ENCODE results near the gene UMPS. TPM values are rescaled to one million over a fixed set of nuclear protein-coding genes. Genes with fewer than 3 reads are reported as not detected.
"Not testable (repeated sequence)": the region's sequence is repeated elsewhere in the genome, so short reads cannot be mapped to it uniquely, and the experiment has no call there.

UMPS gene
- total and polyA plus RNA-seq, 2 experiments from 2014 or later, result 29.8 to 38.7 TPM

GRCh38 chr3:124779751-124780191 lies 49.5 kb downstream of the UMPS start:
- Histone ChIP-seq H2AFZ (no peak overlapping the region), H3K27ac (peak overlapping the region; percentile 97), H4K20me1 (ENCODE audit: insufficient read depth) (no peaks in the 10 kb centered on the region), H3K4me2 (ENCODE audit: unreplicated experiment) (peak overlapping the region; percentile 67), H3K9me2 (ENCODE audit: insufficient read depth) (no peaks in the 10 kb centered on the region), H3K79me2 (ENCODE audit: insufficient read depth) (peaks cover 60% of the 10 kb centered on the region), H3K27me3 (replicated peaks; ENCODE audit: insufficient read depth) (no peaks in the 10 kb centered on the region), H3F3A (ENCODE audit: insufficient read depth) (peaks cover 5% of the 10 kb centered on the region), H3K36me3 (ENCODE audit: low read depth) (no peaks in the 10 kb centered on the region), H3K9me3 (ENCODE audit: low read depth) (no peaks in the 10 kb centered on the region), H3K4me1 (ENCODE audit: insufficient read depth) (peaks cover 27% of the 10 kb centered on the region), H3K4me3 (no peak overlapping the region), H3K9ac (peak overlapping the region; percentile 79)
- in situ Hi-C loops (cut with MboI), result no loop called here
- no peak for TF ChIP-seq EZH2phosphoT487 (IDR thresholded peaks at IDR 0.05; ENCODE audit: insufficient read depth, low read depth)
- no peak for TF ChIP-seq EZH2 (IDR thresholded peaks at IDR 0.05; ENCODE audit: insufficient read depth, poor library complexity, severe bottlenecking)
- no peak for DNase-seq
- 77 to 86% methylated on average over 7 to 9 of the region's 9 CpGs for WGBS, 2 experiments (ENCODE audit: low coverage in 1 of 2, low lambda C conversion rate in 2 of 2, missing lambda C conversion rate in 2 of 2)

GRCh38 chr3:124780356-124780755 lies 50.1 kb downstream of the UMPS start:
- WGBS, 2 experiments (ENCODE audit: low coverage in 1 of 2, low lambda C conversion rate in 2 of 2, missing lambda C conversion rate in 2 of 2), result 0 to 5% methylated on average over 6 to 8 of the region's 8 CpGs
- no peaks in the 10 kb centered on the region for H3K9me3 ChIP-seq (ENCODE audit: low read depth)
- peaks cover 60% of the 10 kb centered on the region for H3K79me2 ChIP-seq (ENCODE audit: insufficient read depth)
- H3F3A ChIP-seq (ENCODE audit: insufficient read depth), result no peaks in the 10 kb centered on the region; the same call in 1 of the 2 replicates
- H3K4me1 ChIP-seq (ENCODE audit: insufficient read depth), result peaks cover 23% of the 10 kb centered on the region
- peak; percentile 93 for DNase-seq
- peak overlapping the region; percentile 67 for H3K4me2 ChIP-seq (ENCODE audit: unreplicated experiment)
- peak overlapping the region; percentile 52 for H2AFZ ChIP-seq
- TF ChIP-seq EZH2phosphoT487 (IDR thresholded peaks at IDR 0.05; ENCODE audit: insufficient read depth, low read depth) (no peak), EZH2 (IDR thresholded peaks at IDR 0.05; ENCODE audit: insufficient read depth, poor library complexity, severe bottlenecking) (no peak)
- H3K9ac ChIP-seq, result peak overlapping the region; percentile 79
- peak overlapping the region; percentile 15; the same call in 1 of the 2 replicates for H3K4me3 ChIP-seq
- peak overlapping the region; percentile 97 for H3K27ac ChIP-seq
- no peaks in the 10 kb centered on the region for H3K36me3 ChIP-seq (ENCODE audit: low read depth)
- in situ Hi-C loops (cut with MboI), result no loop called here
- no peaks in the 10 kb centered on the region for H3K9me2 ChIP-seq (ENCODE audit: insufficient read depth)
- no peaks in the 10 kb centered on the region for H4K20me1 ChIP-seq (ENCODE audit: insufficient read depth)
- no peaks in the 10 kb centered on the region for H3K27me3 ChIP-seq (replicated peaks; ENCODE audit: insufficient read depth)

GRCh38 chr3:124780761-124781475 lies 50.7 kb downstream of the UMPS start:
- peak; percentile 82 for DNase-seq
- Histone ChIP-seq H4K20me1 (ENCODE audit: insufficient read depth) (no peaks in the 10 kb centered on the region), H3K4me1 (ENCODE audit: insufficient read depth) (peaks cover 27% of the 10 kb centered on the region), H3K79me2 (ENCODE audit: insufficient read depth) (peaks cover 62% of the 10 kb centered on the region), H3F3A (ENCODE audit: insufficient read depth) (no peaks in the 10 kb centered on the region; the same call in 1 of the 2 replicates), H3K27me3 (replicated peaks; ENCODE audit: insufficient read depth) (no peaks in the 10 kb centered on the region), H2AFZ (peak overlapping the region; percentile 52), H3K9me3 (ENCODE audit: low read depth) (no peaks in the 10 kb centered on the region), H3K27ac (peak overlapping the region; percentile 97), H3K4me2 (ENCODE audit: unreplicated experiment) (peak overlapping the region; percentile 67), H3K4me3 (peak overlapping the region; percentile 15; the same call in 1 of the 2 replicates), H3K36me3 (ENCODE audit: low read depth) (no peaks in the 10 kb centered on the region), H3K9me2 (ENCODE audit: insufficient read depth) (no peaks in the 10 kb centered on the region), H3K9ac (peak overlapping the region; percentile 79)
- 7 to 9% methylated on average over 14 to 15 of the region's 15 CpGs for WGBS, 2 experiments (ENCODE audit: low coverage in 1 of 2, low lambda C conversion rate in 2 of 2, missing lambda C conversion rate in 2 of 2)
- in situ Hi-C loops (cut with MboI), result no loop called here
- TF ChIP-seq EZH2phosphoT487 (IDR thresholded peaks at IDR 0.05; ENCODE audit: insufficient read depth, low read depth), result no peak

GRCh38 chr3:124781476-124782376 lies 51.5 kb downstream of the UMPS start:
- H3K9me3 ChIP-seq (ENCODE audit: low read depth), result no peaks in the 10 kb centered on the region
- H3F3A ChIP-seq (ENCODE audit: insufficient read depth), result peaks cover under 1% of the 10 kb centered on the region; the same call in 1 of the 2 replicates
- no peak overlapping the region for H2AFZ ChIP-seq
- H3K27ac ChIP-seq, result peak overlapping the region; percentile 97
- WGBS, 2 experiments (ENCODE audit: low coverage in 1 of 2, low lambda C conversion rate in 2 of 2, missing lambda C conversion rate in 2 of 2), result 87 to 89% methylated on average over 8 of the region's 8 CpGs
- H3K9ac ChIP-seq, result peak overlapping the region; percentile 79
- peaks cover 59% of the 10 kb centered on the region for H3K79me2 ChIP-seq (ENCODE audit: insufficient read depth)
- H3K4me2 ChIP-seq (ENCODE audit: unreplicated experiment), result peak overlapping the region; percentile 67
- no peaks in the 10 kb centered on the region for H3K9me2 ChIP-seq (ENCODE audit: insufficient read depth)
- no peak for TF ChIP-seq EZH2 (IDR thresholded peaks at IDR 0.05; ENCODE audit: insufficient read depth, poor library complexity, severe bottlenecking)
- no peak for TF ChIP-seq EZH2phosphoT487 (IDR thresholded peaks at IDR 0.05; ENCODE audit: insufficient read depth, low read depth)
- in situ Hi-C loops (cut with MboI), result no loop called here
- no peak overlapping the region for H3K4me3 ChIP-seq
- no peak for DNase-seq
- H4K20me1 ChIP-seq (ENCODE audit: insufficient read depth), result no peaks in the 10 kb centered on the region
- no peaks in the 10 kb centered on the region for H3K36me3 ChIP-seq (ENCODE audit: low read depth)
- no peaks in the 10 kb centered on the region for H3K27me3 ChIP-seq (replicated peaks; ENCODE audit: insufficient read depth)
- H3K4me1 ChIP-seq (ENCODE audit: insufficient read depth), result peaks cover 34% of the 10 kb centered on the region

- in situ Hi-C loops (cut with MboI); H3F3A ChIP-seq (ENCODE audit: insufficient read depth); H3K4me2 ChIP-seq (ENCODE audit: unreplicated experiment); H3K4me3 ChIP-seq; H4K20me1 ChIP-seq (ENCODE audit: insufficient read depth); H3K9ac ChIP-seq; H3K27ac ChIP-seq; H3K27me3 ChIP-seq (replicated peaks; ENCODE audit: insufficient read depth); DNase-seq; H2AFZ ChIP-seq; H3K9me3 ChIP-seq (ENCODE audit: low read depth); H3K36me3 ChIP-seq (ENCODE audit: low read depth); H3K9me2 ChIP-seq (ENCODE audit: insufficient read depth): not testable (repeated sequence)
- 96 to 98% methylated on average over 6 of the region's 6 CpGs for WGBS, 2 experiments (ENCODE audit: low coverage in 1 of 2, low lambda C conversion rate in 2 of 2, missing lambda C conversion rate in 2 of 2)
- Histone ChIP-seq H3K4me1 (ENCODE audit: insufficient read depth) (peaks cover 40% of the 10 kb centered on the region), H3K79me2 (ENCODE audit: insufficient read depth) (peaks cover 58% of the 10 kb centered on the region)
Measured at GRCh38 chr3:124782377-124782712, 52.1 kb downstream of the UMPS start.

Data from GM23248 (cell line).